PC-9 (cell line): ENCODE measurements around the gene EBNA1BP2. TPM values are rescaled to one million over a fixed set of nuclear protein-coding genes. Genes with fewer than 3 reads are reported as not detected.
"Not testable (repeated sequence)": the region's sequence is repeated elsewhere in the genome, so short reads cannot be mapped to it uniquely, and the experiment has no call there.

Experiments used
- BruUV-seq: library from RNA; stranded (reverse); fragments of 400-500 nt; replicated peaks from 2 replicates; lab custom pipeline; 2021; lab: Mats Ljungman, UMichigan
- CTCF ChIA-PET: fragments of 300-600 bp; sonication (Branson Sonifier 250); formaldehyde crosslinking; loops from one replicate; lab custom pipeline; 2022; ENCODE audit warnings: antibody characterized with exemption; lab: Charles Lee
- POLR2A ChIA-PET: fragments of 300-600 bp; sonication (Branson Sonifier 250); formaldehyde crosslinking; loops from one replicate; lab custom pipeline; 2022; ENCODE audit warnings: antibody characterized with exemption; ENCODE audit not compliant: unreplicated experiment; lab: Charles Lee
- DNase-seq, 2 experiments: peaks; one replicate each; pipeline versions ENCODE4 v3.0.0 to v3.0.0-alpha.2; 2015 to 2022; ENCODE audit warnings: mixed read lengths in 1 of 2
- H2AFZ ChIP-seq: fragments of 200-600 bp; sonication (generic); 2 replicates; pipeline ENCODE4 v1.8.1; 2017; ENCODE audit warnings: antibody characterized with exemption
- H3F3A ChIP-seq: fragments of 200-600 bp; sonication (generic); 2 replicates; pipeline ENCODE4 v1.8.1; 2017; ENCODE audit warnings: antibody characterized with exemption, mild to moderate bottlenecking, low read depth; ENCODE audit not compliant: insufficient read depth
- H3K27ac ChIP-seq: fragments of 200-600 bp; sonication (generic); 2 replicates; pipeline ENCODE4 v1.6.1; 2016; ENCODE audit warnings: mixed run types
- H3K27me3 ChIP-seq: fragments of 200-600 bp; sonication (generic); 2 replicates; pipeline ENCODE4 v1.6.1; 2016; ENCODE audit warnings: low read depth, mixed run types; ENCODE audit not compliant: insufficient read depth
- H3K36me3 ChIP-seq: fragments of 200-600 bp; sonication (generic); 2 replicates; pipeline ENCODE4 v1.6.1; 2016; ENCODE audit warnings: low read depth, mixed run types
- H3K4me1 ChIP-seq: fragments of 200-600 bp; sonication (generic); replicated peaks from 2 replicates; pipeline ENCODE4 v1.6.1; 2016; ENCODE audit warnings: mixed run types; ENCODE audit not compliant: insufficient read depth
- H3K4me2 ChIP-seq: fragments of 200-600 bp; sonication (generic); 2 replicates; pipeline ENCODE4 v1.6.1; 2017; ENCODE audit warnings: mixed run types
- H3K4me3 ChIP-seq: fragments of 200-600 bp; sonication (generic); 2 replicates; pipeline ENCODE4 v1.6.1; 2016; ENCODE audit warnings: mixed run types
- H3K79me2 ChIP-seq: fragments of 200-600 bp; sonication (generic); 2 replicates; pipeline ENCODE4 v1.6.1; 2017; ENCODE audit warnings: low read depth, mixed run types
- H3K9me2 ChIP-seq: fragments of 200-600 bp; sonication (generic); 2 replicates; pipeline ENCODE4 v1.8.1; 2017; ENCODE audit warnings: mild to moderate bottlenecking; ENCODE audit not compliant: insufficient read depth
- H3K9me3 ChIP-seq: fragments of 200-600 bp; sonication (generic); 2 replicates; pipeline ENCODE4 v1.8.1; 2016; ENCODE audit warnings: low read depth; ENCODE audit not compliant: insufficient read depth
- H4K20me1 ChIP-seq: fragments of 200-600 bp; sonication (generic); 2 replicates; pipeline ENCODE4 v1.8.1; 2017; ENCODE audit not compliant: insufficient read depth
- CTCF ChIP-seq: fragments of 200-600 bp; sonication (generic); conservative IDR thresholded peaks from 2 replicates; pipeline ENCODE4 v1.6.1; 2017; ENCODE audit warnings: mixed run types, antibody characterized with exemption, mild to moderate bottlenecking, moderate library complexity
- EZH2 ChIP-seq: fragments of 200-600 bp; sonication (generic); IDR thresholded peaks from 2 replicates; pipeline ENCODE4 v1.8.0; 2017; ENCODE audit warnings: antibody characterized with exemption, low read depth
- intact Hi-C: fragments of 100-400 bp; cut with micrococcal nuclease; formaldehyde crosslinking; loops from one replicate; pipeline ENCODE4 v1.10.0; 2022; ENCODE audit not compliant: unreplicated experiment
- total RNA-seq: library from RNA; stranded (reverse); gene quantifications from 2 replicates; pipeline ENCODE4 v1.2.3, GENCODE V29; 2021

The EBNA1BP2 gene
- total RNA-seq, 1 experiment from 2014 or later, result 153 TPM

- Histone ChIP-seq H3K36me3 (no peaks in the 10 kb centered on the region), H3K27me3 (no peaks in the 10 kb centered on the region), H3K27ac (no peak overlapping the region), H3K4me3 (no peak overlapping the region), H3K4me1 (no peaks in the 10 kb centered on the region), H2AFZ (no peak overlapping the region), H3F3A (no peaks in the 10 kb centered on the region; the same call in 1 of the 2 replicates), H3K4me2 (no peak overlapping the region), H4K20me1 (no peaks in the 10 kb centered on the region), H3K79me2 (no peaks in the 10 kb centered on the region), H3K9me2 (no peaks in the 10 kb centered on the region), H3K9me3 (no peaks in the 10 kb centered on the region)
- intact Hi-C loops, result loop anchor here (10.0 kb wide), 1 partner anchor 824 kb away; no protein-coding TSS in a partner anchor
- no TSS peak for BruUV-seq
- no peak for DNase-seq
- POLR2A ChIA-PET, result interaction anchor here (0.6 to 1.1 kb wide), 4 partner anchors 15 to 813 kb away, joined by 3 to 12 read pairs (median 6); no protein-coding TSS in a partner anchor
- TF ChIP-seq EZH2 (no peak), CTCF (no peak)
- CTCF ChIA-PET, result no interaction called here
These were observed 49.1 kb upstream of the EBNA1BP2 start for GRCh38 chr1:43220905-43221778.

- H4K20me1 ChIP-seq, result no peaks in the 10 kb centered on the region
- H3K27ac ChIP-seq, result no peak overlapping the region
- H3F3A ChIP-seq, result no peaks in the 10 kb centered on the region
- no peaks in the 10 kb centered on the region for H3K4me1 ChIP-seq
- H3K9me2 ChIP-seq, result no peaks in the 10 kb centered on the region
- intact Hi-C loops, result no loop called here
- H3K4me3 ChIP-seq, result no peak overlapping the region
- H3K9me3 ChIP-seq, result 0 out of 2 replicates have a peak, but pooled peaks cover 6% of the 10 kb centered on the region
- H3K4me2 ChIP-seq, result no peak overlapping the region
- DNase-seq, result no peak
- no peak for TF ChIP-seq EZH2
- TF ChIP-seq CTCF, result no peak
- no peaks in the 10 kb centered on the region for H3K27me3 ChIP-seq
- no peak overlapping the region for H2AFZ ChIP-seq
- POLR2A ChIA-PET, result no interaction called here
- no TSS peak for BruUV-seq
- no peaks in the 10 kb centered on the region for H3K36me3 ChIP-seq
- CTCF ChIA-PET, result no interaction called here
- H3K79me2 ChIP-seq, result no peaks in the 10 kb centered on the region
These were observed 45.7 kb upstream of the EBNA1BP2 start for GRCh38 chr1:43217747-43218146.

GRCh38 chr1:43214501-43215444, 42.7 kb upstream of the EBNA1BP2 start:
- TF ChIP-seq EZH2 (no peak), CTCF (no peak)
- intact Hi-C loops, result no loop called here
- no peak overlapping the region for H3K4me3 ChIP-seq
- no peak overlapping the region for H3K27ac ChIP-seq
- no peaks in the 10 kb centered on the region for H3K36me3 ChIP-seq
- H2AFZ ChIP-seq, result no peak overlapping the region
- no peaks in the 10 kb centered on the region for H3K9me2 ChIP-seq
- peaks cover 6% of the 10 kb centered on the region; the same call in 1 of the 2 replicates for H3K9me3 ChIP-seq
- ChIA-PET CTCF (no interaction called here), POLR2A (no interaction called here)
- H3K4me2 ChIP-seq, result no peak overlapping the region
- no peaks in the 10 kb centered on the region for H3K79me2 ChIP-seq
- BruUV-seq, result no TSS peak
- H4K20me1 ChIP-seq, result no peaks in the 10 kb centered on the region
- no peaks in the 10 kb centered on the region for H3F3A ChIP-seq
- no peaks in the 10 kb centered on the region for H3K4me1 ChIP-seq
- DNase-seq, result no peak
- no peaks in the 10 kb centered on the region for H3K27me3 ChIP-seq

- H3K9me3 ChIP-seq, CTCF ChIA-PET, H3K4me3 ChIP-seq, H4K20me1 ChIP-seq, H3K36me3 ChIP-seq, H2AFZ ChIP-seq, H3K27me3 ChIP-seq, H3K9me2 ChIP-seq, DNase-seq, H3K79me2 ChIP-seq, BruUV-seq: not testable (repeated sequence)
- POLR2A ChIA-PET, result interaction anchor here (0.7 to 1.0 kb wide), 2 partner anchors 19 to 74 kb away, joined by 5 to 9 read pairs; no protein-coding TSS in a partner anchor
- Histone ChIP-seq H3F3A (peaks cover 43% of the 10 kb centered on the region), H3K27ac (peak overlapping the region; percentile 95), H3K4me2 (peak overlapping the region; percentile 74), H3K4me1 (peaks cover 40% of the 10 kb centered on the region)
- intact Hi-C loops, result loop anchor here (5.0 kb wide), 1 partner anchor 136 kb away; no protein-coding TSS in a partner anchor
These were observed 36.2 kb upstream of the EBNA1BP2 start for GRCh38 chr1:43208277-43208676.
